H1 (cell line): ENCODE measurements around the gene NWD2.

Experiments used
- BACH1 ChIP-seq: IDR thresholded peaks from 2 replicates; pipeline ENCODE4 v1.6.1; 2012; ENCODE audit warnings: low read length, improper control_type of control experiment
- CEBPB ChIP-seq: IDR thresholded peaks from 2 replicates; pipeline ENCODE4 v1.6.1; 2012; ENCODE audit warnings: low read depth, low read length
- CHD2 ChIP-seq: IDR thresholded peaks from 2 replicates; pipeline ENCODE4 v1.6.1; 2012; ENCODE audit warnings: low read length, improper control_type of control experiment
- CREB1 ChIP-seq: IDR thresholded peaks from 2 replicates; pipeline ENCODE4 v1.6.1; 2012; ENCODE audit warnings: inconsistent platforms
- EGR1 ChIP-seq: IDR thresholded peaks from 2 replicates; pipeline ENCODE4 v1.6.1; 2011; ENCODE audit warnings: low read depth, low read length, borderline replicate concordance
- EZH2 ChIP-seq: fragments of 200-600 bp; sonication (generic); IDR thresholded peaks from 2 replicates; pipeline ENCODE4 v1.7.1; 2012; ENCODE audit warnings: low read depth, mild to moderate bottlenecking, moderate library complexity, low read length, inconsistent platforms; ENCODE audit not compliant: severe bottlenecking
- KDM1A ChIP-seq: fragments of 200-600, 300-600 bp; sonication (generic); IDR thresholded peaks from 2 replicates; pipeline ENCODE4 v1.7.1; 2016; ENCODE audit warnings: mild to moderate bottlenecking, low read length, borderline replicate concordance
- MAX ChIP-seq: IDR thresholded peaks from 2 replicates; pipeline ENCODE4 v1.6.1; 2012; ENCODE audit warnings: inconsistent platforms
- PHF8 ChIP-seq: fragments of 200-600 bp; sonication (generic); conservative IDR thresholded peaks from 2 replicates; pipeline ENCODE4 v1.7.1; 2012; ENCODE audit warnings: low read depth, mild to moderate bottlenecking, inconsistent platforms, low read length, moderate library complexity
- POLR2A ChIP-seq, 2 experiments: IDR thresholded peaks; 1 replicate in 1 of 2; 2 replicates in 1 of 2; pipeline ENCODE4 v1.6.1; 2011; ENCODE audit warnings: low read depth in 2 of 2, low read length in 2 of 2, mild to moderate bottlenecking in 2 of 2; ENCODE audit errors: control extremely low read depth in 1 of 2
- RFX5 ChIP-seq: IDR thresholded peaks from 2 replicates; pipeline ENCODE4 v1.6.1; 2011; ENCODE audit warnings: low read depth, low read length, improper control_type of control experiment, borderline replicate concordance
- TCF12 ChIP-seq: IDR thresholded peaks from 2 replicates; pipeline ENCODE4 v1.6.1; 2011; ENCODE audit warnings: low read depth, mild to moderate bottlenecking, low read length
- TF ChIP-seq, protein P1 (sequence below), 3 experiments: IDR thresholded peaks; 1 replicate in 2 of 3; 2 replicates in 1 of 3; pipeline versions ENCODE4 v1.5.1 to v1.6.1; 2011; ENCODE audit warnings: low read length in 3 of 3, mild to moderate bottlenecking in 3 of 3, inconsistent platforms in 2 of 3, low read depth in 1 of 3, moderate library complexity in 1 of 3; ENCODE audit not compliant: insufficient read depth in 1 of 3; ENCODE audit errors: control extremely low read depth in 1 of 3

- TF ChIP-seq, protein P1, sequence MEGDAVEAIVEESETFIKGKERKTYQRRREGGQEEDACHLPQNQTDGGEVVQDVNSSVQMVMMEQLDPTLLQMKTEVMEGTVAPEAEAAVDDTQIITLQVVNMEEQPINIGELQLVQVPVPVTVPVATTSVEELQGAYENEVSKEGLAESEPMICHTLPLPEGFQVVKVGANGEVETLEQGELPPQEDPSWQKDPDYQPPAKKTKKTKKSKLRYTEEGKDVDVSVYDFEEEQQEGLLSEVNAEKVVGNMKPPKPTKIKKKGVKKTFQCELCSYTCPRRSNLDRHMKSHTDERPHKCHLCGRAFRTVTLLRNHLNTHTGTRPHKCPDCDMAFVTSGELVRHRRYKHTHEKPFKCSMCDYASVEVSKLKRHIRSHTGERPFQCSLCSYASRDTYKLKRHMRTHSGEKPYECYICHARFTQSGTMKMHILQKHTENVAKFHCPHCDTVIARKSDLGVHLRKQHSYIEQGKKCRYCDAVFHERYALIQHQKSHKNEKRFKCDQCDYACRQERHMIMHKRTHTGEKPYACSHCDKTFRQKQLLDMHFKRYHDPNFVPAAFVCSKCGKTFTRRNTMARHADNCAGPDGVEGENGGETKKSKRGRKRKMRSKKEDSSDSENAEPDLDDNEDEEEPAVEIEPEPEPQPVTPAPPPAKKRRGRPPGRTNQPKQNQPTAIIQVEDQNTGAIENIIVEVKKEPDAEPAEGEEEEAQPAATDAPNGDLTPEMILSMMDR (IDR thresholded peaks at IDR 0.05; ENCODE audit: control extremely low read depth in 1 of 3, insufficient read depth in 1 of 3, low read depth in 1 of 3, low read length in 3 of 3), result no peak
- TF ChIP-seq RFX5 (no peak), EZH2 (no peak), POLR2A (IDR thresholded peaks at IDR 0.05; ENCODE audit: control extremely low read depth in 1 of 2, low read depth in 2 of 2, low read length in 2 of 2) (no peak), MAX (no peak), TCF12 (no peak), PHF8 (no peak), CHD2 (no peak), CREB1 (no peak), BACH1 (no peak), KDM1A (no peak), EGR1 (no peak), CEBPB (no peak)
Observed at GRCh38 chr4:37232315-37232714, 12.2 kb upstream of the NWD2 start.
